Endothelial cell of umbilical vein (primary cell): Measurements from ENCODE around the gene LHFPL6.

Experiments
- EZH2 ChIP-seq: IDR thresholded peaks from 2 replicates; pipeline ENCODE4 v1.6.1; 2012; ENCODE audit warnings: borderline replicate concordance, low read depth, mild to moderate bottlenecking, moderate library complexity, low read length, inconsistent platforms; ENCODE audit not compliant: severe bottlenecking
- GATA2 ChIP-seq: IDR thresholded peaks from 2 replicates; pipeline ENCODE4 v1.7.0; 2011; ENCODE audit warnings: low read depth, mild to moderate bottlenecking, moderate library complexity, mixed read lengths, low read length; ENCODE audit not compliant: insufficient read length, insufficient read depth
- JUN ChIP-seq: IDR thresholded peaks from 2 replicates; pipeline ENCODE4 v1.6.1; 2011; ENCODE audit warnings: borderline replicate concordance, low read depth; ENCODE audit not compliant: insufficient read length, insufficient read depth
- MYC ChIP-seq: IDR thresholded peaks from one replicate; pipeline ENCODE4 v1.6.1; 2011; ENCODE audit warnings: mild to moderate bottlenecking, low read depth, low read length
- POLR2A ChIP-seq: IDR thresholded peaks from 2 replicates; pipeline ENCODE4 v1.6.1; 2012; ENCODE audit warnings: low read depth, mild to moderate bottlenecking, control low read depth, low read length
- POLR2AphosphoS5 ChIP-seq: IDR thresholded peaks from 2 replicates; pipeline ENCODE4 v1.6.1; 2012; ENCODE audit warnings: low read depth, mild to moderate bottlenecking, control low read depth, low read length, moderate library complexity; ENCODE audit not compliant: insufficient read depth
- TF ChIP-seq, protein P1 (sequence below), 2 donors: IDR thresholded peaks; 1 replicate in 1 of 2; 2 replicates in 1 of 2; pipeline ENCODE4 v1.5.1; 2011; ENCODE audit warnings: low read length in 2 of 2, mild to moderate bottlenecking in 2 of 2, moderate library complexity in 2 of 2, control low read depth in 1 of 2, inconsistent platforms in 1 of 2, low read depth in 1 of 2; ENCODE audit not compliant: insufficient read depth in 1 of 2; ENCODE audit errors: extremely low read depth in 1 of 2
- TF ChIP-seq, protein P2 (sequence below): IDR thresholded peaks from 2 replicates; pipeline ENCODE4 v1.6.1; 2011; ENCODE audit not compliant: insufficient read depth, insufficient read length

- TF ChIP-seq POLR2A = no peak
- TF ChIP-seq POLR2AphosphoS5 = no peak
- TF ChIP-seq, protein P1, sequence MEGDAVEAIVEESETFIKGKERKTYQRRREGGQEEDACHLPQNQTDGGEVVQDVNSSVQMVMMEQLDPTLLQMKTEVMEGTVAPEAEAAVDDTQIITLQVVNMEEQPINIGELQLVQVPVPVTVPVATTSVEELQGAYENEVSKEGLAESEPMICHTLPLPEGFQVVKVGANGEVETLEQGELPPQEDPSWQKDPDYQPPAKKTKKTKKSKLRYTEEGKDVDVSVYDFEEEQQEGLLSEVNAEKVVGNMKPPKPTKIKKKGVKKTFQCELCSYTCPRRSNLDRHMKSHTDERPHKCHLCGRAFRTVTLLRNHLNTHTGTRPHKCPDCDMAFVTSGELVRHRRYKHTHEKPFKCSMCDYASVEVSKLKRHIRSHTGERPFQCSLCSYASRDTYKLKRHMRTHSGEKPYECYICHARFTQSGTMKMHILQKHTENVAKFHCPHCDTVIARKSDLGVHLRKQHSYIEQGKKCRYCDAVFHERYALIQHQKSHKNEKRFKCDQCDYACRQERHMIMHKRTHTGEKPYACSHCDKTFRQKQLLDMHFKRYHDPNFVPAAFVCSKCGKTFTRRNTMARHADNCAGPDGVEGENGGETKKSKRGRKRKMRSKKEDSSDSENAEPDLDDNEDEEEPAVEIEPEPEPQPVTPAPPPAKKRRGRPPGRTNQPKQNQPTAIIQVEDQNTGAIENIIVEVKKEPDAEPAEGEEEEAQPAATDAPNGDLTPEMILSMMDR (IDR thresholded peaks at IDR 0.05; ENCODE audit: extremely low read depth in 1 of 2, insufficient read depth in 1 of 2, low read depth in 1 of 2, low read length in 2 of 2) = no peak
- TF ChIP-seq JUN = no peak
- TF ChIP-seq, protein P2, sequence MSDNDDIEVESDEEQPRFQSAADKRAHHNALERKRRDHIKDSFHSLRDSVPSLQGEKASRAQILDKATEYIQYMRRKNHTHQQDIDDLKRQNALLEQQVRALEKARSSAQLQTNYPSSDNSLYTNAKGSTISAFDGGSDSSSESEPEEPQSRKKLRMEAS = no peak
- no peak for TF ChIP-seq GATA2
- TF ChIP-seq EZH2 = no peak
- no peak for TF ChIP-seq MYC
These were observed 81.3 kb downstream of the LHFPL6 start for GRCh38 chr13:39521701-39522100.
